ENCODE measurements around the gene BRIP1.

GRCh38 chr17:61818225-61818624, 45.1 kb downstream of the BRIP1 start:
- no peak for TF ChIP-seq POLR2AphosphoS5 (IDR thresholded peaks at IDR 0.05)
- TF ChIP-seq POLR2A (IDR thresholded peaks at IDR 0.05): no peak
- no peak for TF ChIP-seq CTCF (IDR thresholded peaks at IDR 0.05)

Measured in prostate gland (tissue), 2 donors.